KMS-11 (cell line): ENCODE measurements around the gene TMEM98.
A peak's percentile ranks its signal among the peaks of the same experiment; 100 is the strongest.
"Not testable (repeated sequence)": the region's sequence is repeated elsewhere in the genome, so short reads cannot be mapped to it uniquely, and the experiment has no call there.

ENCODE experiments used
- H2AFZ ChIP-seq: fragments of 200-600 bp; sonication (generic); 2 replicates; pipeline ENCODE4 v1.6.1; 2016; ENCODE audit warnings: antibody characterized with exemption, mixed run types, low read depth
- H3K27ac ChIP-seq: fragments of 200-600 bp; sonication (generic); 2 replicates; pipeline ENCODE4 v1.6.1; 2016; ENCODE audit warnings: mild to moderate bottlenecking, mixed run types
- H3K27me3 ChIP-seq: fragments of 200-600 bp; sonication (generic); 2 replicates; pipeline ENCODE4 v1.6.1; 2017; ENCODE audit warnings: mild to moderate bottlenecking, low read depth, mixed run types, moderate library complexity; ENCODE audit not compliant: insufficient read depth
- H3K36me3 ChIP-seq: fragments of 200-600 bp; sonication (generic); 2 replicates; pipeline ENCODE4 v1.6.1; 2017; ENCODE audit warnings: mild to moderate bottlenecking, mixed run types; ENCODE audit not compliant: insufficient read depth
- H3K4me1 ChIP-seq: fragments of 200-600 bp; sonication (generic); 2 replicates; pipeline ENCODE4 v1.6.1; 2016; ENCODE audit warnings: mild to moderate bottlenecking, low read depth, mixed run types; ENCODE audit not compliant: poor library complexity, severe bottlenecking
- H3K4me2 ChIP-seq: fragments of 200-600 bp; sonication (generic); 2 replicates; pipeline ENCODE4 v1.7.0; 2016; ENCODE audit warnings: mild to moderate bottlenecking, mixed run types
- H3K4me3 ChIP-seq: fragments of 200-600 bp; sonication (generic); IDR thresholded peaks from 2 replicates; pipeline ENCODE4 v1.6.1; 2017; ENCODE audit warnings: low read depth, low read length, mixed read lengths; ENCODE audit not compliant: insufficient read depth
- H3K79me2 ChIP-seq: fragments of 200-600 bp; sonication (generic); 2 replicates; pipeline ENCODE4 v1.6.1; 2016; ENCODE audit warnings: low read depth, mixed run types; ENCODE audit not compliant: insufficient read depth
- H3K9ac ChIP-seq: fragments of 200-600 bp; sonication (generic); 2 replicates; pipeline ENCODE4 v1.6.1; 2016; ENCODE audit warnings: mild to moderate bottlenecking, mixed run types
- H4K20me1 ChIP-seq: fragments of 200-600 bp; sonication (generic); 2 replicates; pipeline ENCODE4 v1.6.1; 2016; ENCODE audit warnings: mild to moderate bottlenecking, mixed run types; ENCODE audit not compliant: insufficient read depth
- TF ChIP-seq, protein P1 (sequence below): fragments of 200-600 bp; sonication (generic); conservative IDR thresholded peaks from 2 replicates; pipeline ENCODE4 v1.6.1; 2017; ENCODE audit warnings: low read depth, mild to moderate bottlenecking, antibody characterized with exemption, low read length, moderate library complexity, mixed read lengths

The TMEM98 gene

DNA sequence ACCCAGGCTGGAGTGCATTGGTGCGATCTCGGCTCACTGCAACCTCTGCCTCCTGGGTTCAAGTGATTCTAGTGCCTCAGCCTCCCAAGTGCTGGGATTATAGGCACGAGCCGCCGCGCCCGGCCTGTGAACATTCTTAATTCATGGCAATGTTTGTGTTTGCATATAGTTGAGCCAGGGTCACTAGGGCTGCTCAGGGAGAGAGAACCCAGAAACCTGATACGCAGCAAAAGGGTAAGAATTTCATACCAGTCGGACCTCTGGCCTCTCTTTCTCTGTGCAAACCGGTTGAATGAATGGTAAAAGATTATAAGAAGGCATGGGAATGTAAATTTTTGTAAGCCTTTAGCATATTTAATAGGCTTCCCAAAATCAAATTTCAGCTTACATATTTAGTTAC is 6.9 kb upstream of the TMEM98 start:
- TF ChIP-seq, protein P1, sequence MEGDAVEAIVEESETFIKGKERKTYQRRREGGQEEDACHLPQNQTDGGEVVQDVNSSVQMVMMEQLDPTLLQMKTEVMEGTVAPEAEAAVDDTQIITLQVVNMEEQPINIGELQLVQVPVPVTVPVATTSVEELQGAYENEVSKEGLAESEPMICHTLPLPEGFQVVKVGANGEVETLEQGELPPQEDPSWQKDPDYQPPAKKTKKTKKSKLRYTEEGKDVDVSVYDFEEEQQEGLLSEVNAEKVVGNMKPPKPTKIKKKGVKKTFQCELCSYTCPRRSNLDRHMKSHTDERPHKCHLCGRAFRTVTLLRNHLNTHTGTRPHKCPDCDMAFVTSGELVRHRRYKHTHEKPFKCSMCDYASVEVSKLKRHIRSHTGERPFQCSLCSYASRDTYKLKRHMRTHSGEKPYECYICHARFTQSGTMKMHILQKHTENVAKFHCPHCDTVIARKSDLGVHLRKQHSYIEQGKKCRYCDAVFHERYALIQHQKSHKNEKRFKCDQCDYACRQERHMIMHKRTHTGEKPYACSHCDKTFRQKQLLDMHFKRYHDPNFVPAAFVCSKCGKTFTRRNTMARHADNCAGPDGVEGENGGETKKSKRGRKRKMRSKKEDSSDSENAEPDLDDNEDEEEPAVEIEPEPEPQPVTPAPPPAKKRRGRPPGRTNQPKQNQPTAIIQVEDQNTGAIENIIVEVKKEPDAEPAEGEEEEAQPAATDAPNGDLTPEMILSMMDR: no peak
- no peak overlapping the region for H3K4me2 ChIP-seq
- no peak overlapping the region for H3K4me3 ChIP-seq
- no peaks in the 10 kb centered on the region for H3K79me2 ChIP-seq
- no peak overlapping the region for H2AFZ ChIP-seq
- no peaks in the 10 kb centered on the region for H3K36me3 ChIP-seq
- H4K20me1 ChIP-seq: no peaks in the 10 kb centered on the region
- H3K27me3 ChIP-seq: no peaks in the 10 kb centered on the region
- no peak overlapping the region for H3K27ac ChIP-seq
- H3K9ac ChIP-seq: no peak overlapping the region
- H3K4me1 ChIP-seq: peaks cover 15% of the 10 kb centered on the region

DNA sequence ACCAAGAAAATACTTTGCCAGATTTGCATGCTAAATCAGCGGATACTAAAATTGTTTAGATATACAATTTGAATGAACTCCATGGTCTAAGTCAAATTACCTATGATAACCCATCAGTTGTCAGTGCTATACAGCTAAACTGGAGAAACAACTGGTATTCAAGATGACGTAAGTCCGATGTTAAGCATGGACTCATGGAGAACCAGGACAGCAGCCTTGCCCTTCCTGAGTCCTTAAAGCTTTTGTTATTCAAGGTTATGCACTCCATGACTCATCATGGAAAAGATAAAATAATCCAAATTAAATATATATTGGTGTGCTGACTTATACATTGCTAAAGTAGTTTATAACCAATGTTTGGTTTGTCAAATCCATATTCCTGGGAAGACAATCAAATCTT is 4.0 kb upstream of the TMEM98 start:
- H2AFZ ChIP-seq, H3K4me1 ChIP-seq, H3K4me2 ChIP-seq, H4K20me1 ChIP-seq, H3K79me2 ChIP-seq, H3K9ac ChIP-seq, H3K36me3 ChIP-seq, H3K4me3 ChIP-seq, H3K27ac ChIP-seq, H3K27me3 ChIP-seq: not testable (repeated sequence)

DNA sequence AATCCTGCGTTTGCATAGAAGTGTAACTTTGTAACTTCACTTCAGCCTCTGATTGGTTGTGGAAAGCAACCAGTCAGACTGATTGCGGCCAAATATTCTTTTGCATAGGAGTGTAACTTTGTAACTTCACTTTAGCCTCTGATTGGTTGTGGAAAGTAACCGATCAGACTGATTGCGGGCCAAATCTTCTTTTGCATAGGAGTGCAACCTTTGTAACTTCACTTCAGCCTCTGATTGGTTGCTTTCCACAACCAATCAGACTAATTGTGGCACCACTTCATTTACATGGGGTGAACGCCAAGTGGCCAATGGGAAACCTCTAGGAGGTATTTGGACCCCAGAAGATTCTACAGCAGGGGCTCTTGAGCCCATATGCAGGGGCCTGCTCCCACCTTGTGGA is 1.8 kb upstream of the TMEM98 start:
- Histone ChIP-seq H3K27me3 (peaks cover 6% of the 10 kb centered on the region; the same call in 1 of the 2 replicates), H3K4me2 (no peak overlapping the region), H3K4me1 (no peaks in the 10 kb centered on the region), H3K27ac (no peak overlapping the region), H2AFZ (no peak overlapping the region), H3K79me2 (no peaks in the 10 kb centered on the region), H3K36me3 (no peaks in the 10 kb centered on the region), H3K9ac (no peak overlapping the region), H3K4me3 (no peak overlapping the region), H4K20me1 (no peaks in the 10 kb centered on the region)
- TF ChIP-seq, protein P1: no peak

DNA sequence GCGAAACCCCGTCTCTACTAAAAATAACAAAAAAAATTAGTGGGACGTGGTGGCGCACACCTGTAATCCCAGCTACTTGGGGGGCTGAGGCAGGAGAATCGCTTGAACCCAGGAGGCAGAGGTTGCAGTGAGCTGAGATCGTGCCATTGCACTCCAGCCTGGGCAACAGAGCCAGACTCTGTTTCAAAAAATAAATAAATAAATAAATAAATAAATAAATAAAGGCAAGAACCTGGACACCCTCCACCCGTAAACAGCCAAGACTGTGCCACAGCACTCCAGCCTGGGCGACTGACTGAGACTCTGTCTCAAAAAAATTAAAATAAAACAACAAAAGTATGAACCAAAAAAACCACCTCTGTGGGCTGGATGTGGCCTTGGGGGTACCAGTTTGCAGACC is 1.2 kb upstream of the TMEM98 start:
- H3K36me3 ChIP-seq, H2AFZ ChIP-seq, H3K4me2 ChIP-seq, H3K27ac ChIP-seq, H3K4me3 ChIP-seq, H4K20me1 ChIP-seq, H3K4me1 ChIP-seq, H3K9ac ChIP-seq, H3K79me2 ChIP-seq, H3K27me3 ChIP-seq: not testable (repeated sequence)

DNA sequence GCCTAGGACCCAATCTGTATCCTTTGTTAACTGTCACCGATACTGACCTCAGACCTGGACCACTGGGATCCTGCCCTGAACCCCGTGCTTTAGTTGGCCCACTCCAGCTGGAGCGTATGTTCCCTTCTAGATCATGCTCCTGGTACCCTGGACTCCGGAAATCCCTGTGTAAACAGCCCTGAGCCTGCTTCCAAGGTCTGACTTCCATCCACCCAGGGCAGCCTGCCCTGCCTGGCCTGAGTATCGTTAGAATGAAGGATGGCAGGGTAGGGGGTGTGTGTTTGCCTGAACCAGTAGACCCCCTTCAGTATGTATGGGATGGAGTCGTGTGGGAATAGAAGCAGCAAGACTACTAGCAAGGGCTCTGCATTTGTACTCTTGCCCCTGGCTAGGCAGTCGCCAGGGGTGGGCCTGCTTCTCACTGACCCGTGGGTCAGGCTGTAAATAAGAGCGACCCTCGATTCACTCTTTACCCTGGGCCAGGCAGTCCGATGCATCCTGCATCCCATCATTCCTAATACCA is 691 bp upstream of the TMEM98 start:
- Histone ChIP-seq H3K4me3 (no peak overlapping the region), H3K4me2 (no peak overlapping the region; the same call in 1 of the 2 replicates), H3K79me2 (no peaks in the 10 kb centered on the region), H3K27me3 (peaks cover 6% of the 10 kb centered on the region; the same call in 1 of the 2 replicates), H4K20me1 (no peaks in the 10 kb centered on the region), H3K9ac (no peak overlapping the region), H3K4me1 (no peaks in the 10 kb centered on the region), H3K36me3 (no peaks in the 10 kb centered on the region), H3K27ac (no peak overlapping the region), H2AFZ (peak overlapping the region; percentile 17; the same call in 1 of the 2 replicates)
- TF ChIP-seq, protein P1: no peak
